Testis (tissue), 3 donors: Measurements from ENCODE around the gene INPP5B. TPM values are rescaled to one million over a fixed set of nuclear protein-coding genes. Genes with fewer than 3 reads are reported as not detected.
"Not testable (repeated sequence)": the region's sequence is repeated elsewhere in the genome, so short reads cannot be mapped to it uniquely, and the experiment has no call there.

ENCODE experiments used
- DNase-seq: peaks from one replicate; pipeline ENCODE4 v3.0.0-alpha.2; 2019
- H3K27ac ChIP-seq, 2 donors: fragments of 200-600 bp; sonication (generic); one replicate each; pipeline ENCODE4 v1.5.1; 2019
- H3K27me3 ChIP-seq: fragments of 200-600 bp; sonication (generic); one replicate; pipeline ENCODE4 v1.5.1; 2019
- H3K36me3 ChIP-seq: fragments of 200-600 bp; sonication (generic); one replicate; pipeline ENCODE4 v1.5.1; 2017; ENCODE audit warnings: low read depth; ENCODE audit errors: missing control alignments
- H3K4me1 ChIP-seq: fragments of 200-600 bp; sonication (generic); one replicate; pipeline ENCODE4 v1.5.1; 2019
- H3K4me3 ChIP-seq, 2 donors: fragments of 200-600 bp; sonication (generic); one replicate each; pipeline ENCODE4 v1.5.1; 2017 to 2019
- H3K9me3 ChIP-seq: fragments of 200-600 bp; sonication (generic); one replicate; pipeline ENCODE4 v1.5.1; 2017
- POLR2A ChIP-seq: fragments of 450-650 bp; IDR thresholded peaks from one replicate; pipeline ENCODE4 v1.6.1; 2017; ENCODE audit warnings: antibody characterized with exemption, mild to moderate bottlenecking, moderate library complexity
- WGBS, 2 donors: methylation state at CpG; one replicate each; pipeline ENCODE4 v1.1.5; 2018; 5-methylcytosine and 5-hydroxymethylcytosine counted together
- intact Hi-C: fragments of 100-400 bp; cut with DNase I; formaldehyde crosslinking; loops from one replicate; pipeline ENCODE4 v1.15.1; 2023; ENCODE audit warnings: low total_unique reads
- polyA plus RNA-seq: library from polyadenylated mRNA; stranded (reverse); fragments of 350-450 nt; fragmentation: Illumina TruSeq; extraction: RNeasy Lipid Tissue Mini Kit (QIAGEN cat#74804); gene quantifications from one replicate; pipeline ENCODE4 v1.2.3, GENCODE V29; 2014; ENCODE audit warnings: low read depth, low replicate concordance; ENCODE audit not compliant: insufficient read depth
- total RNA-seq, 2 donors: library from RNA; depleted of rRNA; stranded (reverse); fragments of >200 nt; gene quantifications; one replicate each; pipeline ENCODE4 v1.2.3, GENCODE V29; 2016
- TF ChIP-seq, protein P1 (sequence below), 3 experiments: fragments of 450-650 bp in 2 of 3; fragments of 200-600 bp in 1 of 3; sonication (generic) in 1 of 3; IDR thresholded peaks; one replicate each; pipeline ENCODE4 v1.5.1; 2016 to 2019; ENCODE audit warnings: antibody characterized with exemption in 3 of 3, mild to moderate bottlenecking in 2 of 3, moderate library complexity in 1 of 3

The INPP5B gene
- total and polyA plus RNA-seq, 3 donors from 2014 or later, result 15.3 to 31.6 (median 24.1) TPM

DNA sequence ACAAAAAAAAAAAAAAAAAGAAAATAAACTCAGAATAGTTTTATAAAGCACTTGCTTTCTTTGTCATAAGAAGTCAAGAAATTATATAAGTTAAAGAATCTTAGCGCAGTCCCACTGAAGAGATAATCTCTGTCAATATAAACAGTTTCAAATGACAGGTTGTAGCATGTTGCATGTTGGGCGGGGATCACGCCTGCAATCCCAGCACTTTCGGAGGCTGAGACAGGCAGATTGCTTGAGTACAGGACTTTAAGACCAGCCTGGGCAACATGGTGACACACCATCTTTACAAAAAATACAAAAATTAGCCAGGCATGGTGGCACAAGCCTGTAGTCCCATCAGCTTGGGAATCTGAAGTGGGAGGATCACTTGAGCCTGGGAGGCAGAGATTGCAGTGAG lies 18.4 kb upstream of the INPP5B start:
- 79 to 94% methylated on average over 4 of the region's 4 CpGs for WGBS, 2 donors
- DNase-seq, result no peak
- no peaks in the 10 kb centered on the region for H3K4me1 ChIP-seq
- intact Hi-C loops, result no loop called here
- H3K4me3 ChIP-seq, result no peak overlapping the region
- no peaks in the 10 kb centered on the region for H3K36me3 ChIP-seq
- no peaks in the 10 kb centered on the region for H3K27me3 ChIP-seq
- H3K27ac ChIP-seq, result no peak overlapping the region
- TF ChIP-seq POLR2A, result no peak
- TF ChIP-seq, protein P1, sequence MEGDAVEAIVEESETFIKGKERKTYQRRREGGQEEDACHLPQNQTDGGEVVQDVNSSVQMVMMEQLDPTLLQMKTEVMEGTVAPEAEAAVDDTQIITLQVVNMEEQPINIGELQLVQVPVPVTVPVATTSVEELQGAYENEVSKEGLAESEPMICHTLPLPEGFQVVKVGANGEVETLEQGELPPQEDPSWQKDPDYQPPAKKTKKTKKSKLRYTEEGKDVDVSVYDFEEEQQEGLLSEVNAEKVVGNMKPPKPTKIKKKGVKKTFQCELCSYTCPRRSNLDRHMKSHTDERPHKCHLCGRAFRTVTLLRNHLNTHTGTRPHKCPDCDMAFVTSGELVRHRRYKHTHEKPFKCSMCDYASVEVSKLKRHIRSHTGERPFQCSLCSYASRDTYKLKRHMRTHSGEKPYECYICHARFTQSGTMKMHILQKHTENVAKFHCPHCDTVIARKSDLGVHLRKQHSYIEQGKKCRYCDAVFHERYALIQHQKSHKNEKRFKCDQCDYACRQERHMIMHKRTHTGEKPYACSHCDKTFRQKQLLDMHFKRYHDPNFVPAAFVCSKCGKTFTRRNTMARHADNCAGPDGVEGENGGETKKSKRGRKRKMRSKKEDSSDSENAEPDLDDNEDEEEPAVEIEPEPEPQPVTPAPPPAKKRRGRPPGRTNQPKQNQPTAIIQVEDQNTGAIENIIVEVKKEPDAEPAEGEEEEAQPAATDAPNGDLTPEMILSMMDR (IDR thresholded peaks at IDR 0.05), result no peak
- no peaks in the 10 kb centered on the region for H3K9me3 ChIP-seq

DNA sequence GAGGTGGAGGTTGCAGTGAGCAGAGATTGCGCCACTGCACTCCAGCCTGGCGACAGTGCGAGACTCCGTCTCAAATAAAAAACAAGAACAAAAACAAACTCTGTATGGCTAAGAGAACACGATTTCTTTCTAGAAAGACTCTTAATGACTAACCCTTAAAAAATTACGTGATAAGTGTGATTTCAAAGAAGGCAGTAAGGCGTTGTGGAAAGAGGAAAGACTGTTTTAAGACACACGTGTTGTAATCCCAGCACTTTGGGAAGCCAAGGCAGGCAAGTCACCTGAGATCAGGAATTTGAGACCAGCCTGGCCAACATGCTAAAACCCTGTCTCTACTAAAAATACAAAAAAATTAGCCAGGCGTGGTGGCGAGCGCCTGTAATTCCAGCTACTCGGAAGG lies 17.3 kb upstream of the INPP5B start:
- 80 to 94% methylated on average over 12 of the region's 12 CpGs for WGBS, 2 donors
- intact Hi-C loops, H3K9me3 ChIP-seq: not testable (repeated sequence)

DNA sequence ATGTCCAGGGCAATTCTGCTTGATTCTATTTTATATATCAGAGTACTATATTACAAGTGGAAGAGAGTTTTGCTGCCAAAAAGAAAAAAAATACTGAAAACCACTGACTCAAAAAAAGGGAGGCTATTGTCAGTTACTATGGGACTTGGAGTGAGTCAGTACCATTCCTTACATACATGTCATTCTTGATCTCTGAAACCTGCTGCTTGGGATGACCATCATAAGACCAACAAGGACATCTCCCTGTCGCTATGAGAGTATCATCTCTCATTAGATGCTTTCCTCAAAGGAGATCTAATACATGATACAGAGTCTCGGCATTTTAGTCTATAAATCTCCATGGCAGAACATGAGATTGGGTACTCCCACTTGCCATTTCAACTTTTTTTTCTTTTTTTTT lies 11.8 kb upstream of the INPP5B start:
- intact Hi-C loops, result no loop called here
- H3K27me3 ChIP-seq, result no peaks in the 10 kb centered on the region
- no peaks in the 10 kb centered on the region for H3K4me1 ChIP-seq
- H3K4me3 ChIP-seq, result no peak overlapping the region
- no peaks in the 10 kb centered on the region for H3K9me3 ChIP-seq
- no peaks in the 10 kb centered on the region for H3K36me3 ChIP-seq
- TF ChIP-seq POLR2A, result no peak
- TF ChIP-seq, protein P1 (IDR thresholded peaks at IDR 0.05), result no peak
- DNase-seq, result no peak
- 87 to 94% methylated on average over 2 of the region's 2 CpGs for WGBS, 2 donors
- no peak overlapping the region for H3K27ac ChIP-seq

More for the DNA sequence above, 17.3 kb upstream of the INPP5B start:
- not testable (repeated sequence) for H3K36me3 ChIP-seq, H3K4me3 ChIP-seq, H3K4me1 ChIP-seq, DNase-seq, H3K27ac ChIP-seq, H3K27me3 ChIP-seq

DNA sequence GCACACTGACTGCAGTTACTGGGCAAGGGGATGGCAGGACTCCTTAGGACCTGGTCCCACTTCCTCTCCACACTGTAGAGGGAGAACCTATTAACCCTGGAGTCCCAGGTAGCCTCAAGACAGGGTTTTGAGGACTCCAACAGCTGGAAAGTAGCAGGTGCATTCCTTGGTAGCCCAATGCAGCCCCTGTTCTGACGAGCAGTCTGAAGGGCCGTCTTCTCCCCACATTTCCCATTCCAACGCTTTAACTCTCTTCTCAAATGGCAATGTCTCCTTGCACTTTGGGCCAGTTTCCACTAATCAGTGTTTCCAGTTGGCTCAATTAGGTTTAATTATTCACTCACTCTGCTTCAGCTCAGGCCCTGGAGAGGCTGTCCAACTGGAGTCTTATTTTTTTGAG lies 8.8 kb upstream of the INPP5B start:
- H3K9me3 ChIP-seq, result no peaks in the 10 kb centered on the region
- DNase-seq, result no peak
- TF ChIP-seq POLR2A, result no peak
- TF ChIP-seq, protein P1 (IDR thresholded peaks at IDR 0.05), result no peak
- no peaks in the 10 kb centered on the region for H3K36me3 ChIP-seq
- no peak overlapping the region for H3K27ac ChIP-seq
- no peaks in the 10 kb centered on the region for H3K4me1 ChIP-seq
- H3K4me3 ChIP-seq, result no peak overlapping the region
- 68 to 77% methylated on average over 3 of the region's 3 CpGs for WGBS, 2 donors
- H3K27me3 ChIP-seq, result no peaks in the 10 kb centered on the region
- intact Hi-C loops, result no loop called here

DNA sequence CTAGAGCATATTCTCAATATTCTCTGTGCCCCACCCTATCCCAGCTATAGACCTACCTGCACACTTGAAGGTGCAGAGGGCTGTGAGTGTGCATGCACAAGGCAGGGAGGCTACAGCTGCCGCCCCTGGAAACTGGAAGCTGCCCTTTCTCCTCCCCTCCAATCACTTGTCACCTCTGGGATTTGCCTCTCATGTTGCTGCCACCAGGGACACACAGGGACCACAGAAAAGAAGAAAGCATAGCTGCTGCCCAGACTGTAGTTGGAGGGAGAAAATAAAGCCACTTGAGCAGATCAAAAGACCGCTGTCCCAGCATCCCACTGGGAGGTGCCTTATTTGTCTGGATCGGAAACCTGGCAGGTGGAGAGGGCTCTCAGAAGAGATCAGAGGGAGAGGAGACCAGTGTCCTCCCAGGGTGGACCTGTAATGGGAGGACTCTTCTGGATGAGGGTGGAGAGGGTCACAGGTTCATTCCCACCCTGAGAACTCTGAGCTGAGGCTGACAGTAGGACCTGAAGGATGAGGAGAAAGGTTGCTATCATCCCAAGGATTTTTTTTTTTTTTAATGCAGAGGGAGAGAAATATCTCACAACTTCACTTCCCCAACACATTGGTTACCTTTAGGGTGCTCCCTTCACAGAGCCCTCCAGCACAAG lies 7.6 kb upstream of the INPP5B start:
- intact Hi-C loops, result no loop called here
- Histone ChIP-seq H3K9me3 (no peaks in the 10 kb centered on the region), H3K36me3 (no peaks in the 10 kb centered on the region), H3K4me1 (no peaks in the 10 kb centered on the region), H3K27ac (no peak overlapping the region), H3K4me3 (no peak overlapping the region), H3K27me3 (no peaks in the 10 kb centered on the region)
- TF ChIP-seq POLR2A, result no peak
- TF ChIP-seq, protein P1 (IDR thresholded peaks at IDR 0.05), result no peak
- WGBS, 2 donors, result 77 to 79% methylated on average over 3 of the region's 3 CpGs
- DNase-seq, result no peak
